K562 (cell line): ENCODE results near the gene PYDC1. TPM values are rescaled to one million over a fixed set of nuclear protein-coding genes. Genes with fewer than 3 reads are reported as not detected.
A peak's percentile ranks its signal among the peaks of the same experiment; 100 is the strongest.

ENCODE experiments used
- ATAC-seq: fragments of 200-7000 bp; cut with Tn5 transposase; 3 replicates; pipeline ENCODE4 v1.9.1; 2020; ENCODE audit warnings: moderate library complexity
- BruUV-seq: library from RNA; stranded (reverse); fragments of 400-500 nt; replicated peaks from 2 replicates; lab custom pipeline; 2021; lab: Mats Ljungman, UMichigan
- CTCF ChIA-PET: fragments of 300-600 bp; formaldehyde crosslinking; extraction: SDS; loops from one replicate; lab custom pipeline; 2021; ENCODE audit warnings: low intra/inter-chr PET ratio; lab: Yijun Ruan, JAX
- POLR2A ChIA-PET: fragments of 300-600, 350-650 bp; sonication (Branson Sonifier 250); formaldehyde crosslinking; extraction: SDS; loops from one replicate; lab custom pipeline; 2021; ENCODE audit warnings: antibody characterized with exemption, inconsistent platforms; lab: Yijun Ruan, JAX
- DNase-seq, 4 experiments: peaks; one replicate each; pipeline versions ENCODE4 v3.0.0 to v3.0.0-alpha.2; 2011 to 2018; ENCODE audit warnings: low spot score in 3 of 4, mixed read lengths in 3 of 4; ENCODE audit errors: extremely low read depth in 1 of 4
- FAIRE-seq: peaks from 2 replicates; lab custom pipeline; 2011; peaks lifted over from hg19 to GRCh38; lab: Jason Lieb, UNC
- H2AFZ ChIP-seq: 2 replicates; pipeline ENCODE4 v1.6.0; 2011; ENCODE audit warnings: low read depth, low read length, control low read depth, inconsistent platforms
- H3K27ac ChIP-seq: fragments of 200-600 bp; 3 replicates; pipeline ENCODE4 v1.8.0; 2011; ENCODE audit warnings: low read depth, mild to moderate bottlenecking, control low read depth, inconsistent platforms, low read length, moderate library complexity, mixed read lengths; ENCODE audit errors: extremely low read depth
- H3K27me3 ChIP-seq, 2 experiments: fragments of 300-600 bp in 1 of 2; 2 replicates in 1 of 2; 3 replicates in 1 of 2; pipeline versions ENCODE4 v1.6.0 to v1.8.0; 2011; ENCODE audit warnings: inconsistent platforms in 2 of 2, low read length in 2 of 2, mild to moderate bottlenecking in 1 of 2, mixed read lengths in 1 of 2, moderate library complexity in 1 of 2; ENCODE audit not compliant: control insufficient read depth in 2 of 2, insufficient read depth in 2 of 2
- H3K36me3 ChIP-seq: fragments of 300-600 bp; 3 replicates; pipeline ENCODE4 v1.8.0; 2011; ENCODE audit warnings: mild to moderate bottlenecking, low read length, inconsistent platforms; ENCODE audit not compliant: control insufficient read depth, insufficient read depth
- H3K4me1 ChIP-seq, 2 experiments: fragments of 200-600 bp in 1 of 2; replicated peaks in 1 of 2; 2 replicates in 1 of 2; 3 replicates in 1 of 2; pipeline versions ENCODE4 v1.5.1 to v1.8.0; 2011; ENCODE audit warnings: inconsistent platforms in 2 of 2, low read length in 2 of 2, mild to moderate bottlenecking in 1 of 2, mixed read lengths in 1 of 2, moderate library complexity in 1 of 2; ENCODE audit not compliant: control insufficient read depth in 2 of 2, insufficient read depth in 2 of 2
- H3K4me2 ChIP-seq: 2 replicates; pipeline ENCODE4 v1.6.1; 2011; ENCODE audit warnings: low read length, control low read depth, inconsistent platforms, mixed read lengths; ENCODE audit not compliant: insufficient read depth
- H3K4me3 ChIP-seq: fragments of 200-600 bp; sonication (generic), shearing (Covaris generic); 2 replicates; pipeline ENCODE4 v1.5.1; 2016; ENCODE audit warnings: control low read depth, inconsistent platforms
- H3K79me2 ChIP-seq: fragments of 200-600 bp; 3 replicates; pipeline ENCODE4 v1.8.0; 2011; ENCODE audit warnings: low read length, inconsistent platforms; ENCODE audit not compliant: control insufficient read depth, insufficient read depth
- H3K9ac ChIP-seq, 2 experiments: 2 replicates each; pipeline versions ENCODE4 v1.6.0 to v1.6.1; 2011; ENCODE audit warnings: low read depth in 2 of 2, low read length in 2 of 2, control low read depth in 1 of 2, inconsistent platforms in 1 of 2, mild to moderate bottlenecking in 1 of 2, mixed read lengths in 1 of 2; ENCODE audit not compliant: insufficient read depth in 1 of 2
- H3K9me1 ChIP-seq: one replicate; pipeline ENCODE4 v1.6.0; 2011; ENCODE audit warnings: inconsistent platforms, mild to moderate bottlenecking, low read length, moderate library complexity; ENCODE audit not compliant: control insufficient read depth, insufficient read depth
- H3K9me3 ChIP-seq: replicated peaks from 2 replicates; pipeline ENCODE4 v1.5.1; 2011; ENCODE audit warnings: low read depth, low read length, inconsistent platforms; ENCODE audit not compliant: control insufficient read depth, insufficient read depth
- H4K20me1 ChIP-seq: replicated peaks from 2 replicates; pipeline ENCODE4 v1.6.1; 2011; ENCODE audit warnings: low read length, inconsistent platforms, mixed read lengths; ENCODE audit not compliant: control insufficient read depth, insufficient read depth
- CBX3 ChIP-seq, 2 experiments: IDR thresholded peaks; 1 replicate in 1 of 2; 2 replicates in 1 of 2; pipeline ENCODE4 v1.6.1; 2012; ENCODE audit warnings: inconsistent platforms in 2 of 2, low read length in 2 of 2, borderline replicate concordance in 1 of 2, control low read depth in 1 of 2
- CEBPB ChIP-seq: fragments of 450-650 bp; IDR thresholded peaks from 2 replicates; pipeline ENCODE4 v1.6.1; 2016; ENCODE audit warnings: missing genetic modification characterization, missing compliant biosample characterization
- CHD2 ChIP-seq: IDR thresholded peaks from 2 replicates; pipeline ENCODE4 v1.6.1; 2011; ENCODE audit warnings: low read depth, low read length
- DIDO1 ChIP-seq: fragments of 450-650 bp; IDR thresholded peaks from 2 replicates; pipeline ENCODE4 v1.6.1; 2016; ENCODE audit warnings: low read depth, missing biosample characterization, missing genetic modification characterization
- HBP1 ChIP-seq: fragments of 450-650 bp; formaldehyde crosslinking; IDR thresholded peaks from 2 replicates; pipeline ENCODE4 v1.4.0; 2022; ENCODE audit warnings: missing genetic modification characterization
- ILK ChIP-seq: fragments of 450-650 bp; IDR thresholded peaks from 2 replicates; pipeline ENCODE4 v1.6.1; 2016; ENCODE audit warnings: missing genetic modification characterization, low read depth, mild to moderate bottlenecking, missing compliant biosample characterization, moderate library complexity, borderline replicate concordance
- LARP7 ChIP-seq: fragments of 450-650 bp; IDR thresholded peaks from 2 replicates; pipeline ENCODE4 v1.6.1; 2016
- MCM5 ChIP-seq: fragments of 450-650 bp; IDR thresholded peaks from 2 replicates; pipeline ENCODE4 v1.6.1; 2016; ENCODE audit warnings: low read depth
- MTA3 ChIP-seq: fragments of 450-650 bp; formaldehyde crosslinking; IDR thresholded peaks from 2 replicates; pipeline ENCODE4 v1.6.1; 2017; ENCODE audit warnings: mild to moderate bottlenecking, borderline replicate concordance
- NFE2 ChIP-seq: IDR thresholded peaks from 2 replicates; pipeline ENCODE4 v1.6.1; 2014; ENCODE audit warnings: antibody characterized with exemption, low read depth
- PHF8 ChIP-seq: fragments of 200-600 bp; sonication (generic); IDR thresholded peaks from 2 replicates; pipeline ENCODE4 v1.6.1; 2012; ENCODE audit warnings: mixed run types, mild to moderate bottlenecking, inconsistent platforms, low read length, moderate library complexity, borderline replicate concordance
- RAD21 ChIP-seq, 2 experiments: fragments of 250-450 bp in 1 of 2; fragments of 450-650 bp in 1 of 2; sonication (Bioruptor Pico) in 1 of 2; formaldehyde crosslinking in 1 of 2; IDR thresholded peaks in 1 of 2; conservative IDR thresholded peaks in 1 of 2; 2 replicates each; pipeline versions ENCODE4 v1.4.0 to v1.8.0; 2020 to 2022; ENCODE audit warnings: mild to moderate bottlenecking in 2 of 2, moderate library complexity in 1 of 2
- RBFOX2 ChIP-seq: fragments of 200-400 bp; formaldehyde crosslinking; IDR thresholded peaks from 2 replicates; pipeline ENCODE4 v1.6.1; 2017; ENCODE audit warnings: low read depth, mild to moderate bottlenecking, low read length, moderate library complexity
- RBM25 ChIP-seq: fragments of 200-400 bp; formaldehyde crosslinking; IDR thresholded peaks from 2 replicates; pipeline ENCODE4 v1.6.1; 2018; ENCODE audit warnings: low read length, low read depth, moderate library complexity; ENCODE audit not compliant: severe bottlenecking
- RHOXF2B ChIP-seq: fragments of 250-450 bp; sonication (Bioruptor Pico); conservative IDR thresholded peaks from 2 replicates; pipeline ENCODE4 v1.5.1; 2021
- SMC3 ChIP-seq: conservative IDR thresholded peaks from 2 replicates; pipeline ENCODE4 v1.6.1; 2011; ENCODE audit warnings: low read depth, low read length, improper control_type of control experiment; ENCODE audit not compliant: insufficient read depth
- TFAP4 ChIP-seq: sonication (generic); formaldehyde crosslinking; IDR thresholded peaks from 2 replicates; pipeline ENCODE4 v1.8.0; 2022; ENCODE audit warnings: missing genetic modification reagents, mild to moderate bottlenecking, moderate library complexity, borderline replicate concordance
- ZBTB17 ChIP-seq: fragments of 450-650 bp; formaldehyde crosslinking; IDR thresholded peaks from 2 replicates; pipeline ENCODE4 v1.4.0; 2020; ENCODE audit warnings: mild to moderate bottlenecking
- ZNF511 ChIP-seq: sonication (generic); formaldehyde crosslinking; IDR thresholded peaks from 2 replicates; pipeline ENCODE4 v1.8.0; 2022; ENCODE audit warnings: mild to moderate bottlenecking, missing genetic modification reagents
- WGBS: fragments of 100-300 bp; shearing (Covaris generic); methylation state at CpG from one replicate; pipeline ENCODE4 v1.1.6; 2016; ENCODE audit warnings: low coverage, mixed read lengths; ENCODE audit not compliant: insufficient coverage; ENCODE audit errors: missing lambda C conversion rate; 5-methylcytosine and 5-hydroxymethylcytosine counted together
- in situ Hi-C: fragments of 300-500 bp; cut with MboI; formaldehyde crosslinking; loops from 4 replicates; pipeline ENCODE4 v1.15.0; 2018; ENCODE audit warnings: inconsistent platforms, mixed read lengths
- intact Hi-C: fragments of 100-400 bp; cut with micrococcal nuclease; formaldehyde crosslinking; loops from 2 replicates; pipeline ENCODE4 v1.14.2; 2022
- polyA plus RNA-seq, 8 experiments: library from polyadenylated mRNA; depleted of rRNA in 4 of 8; stranded (reverse) in 5 of 8; unstranded in 3 of 8; fragments of >200 nt; fragmentation: Nextera tagmentation in 2 of 8; fragmentation: Illumina TruSeq in 1 of 8; extraction: Ambion mirVana in 2 of 8; extraction: Trizol in 1 of 8; gene quantifications; 2 replicates each; pipeline versions ENCODE4 v1.2.1 to v1.2.3, GENCODE V29; 2011 to 2014; ENCODE audit warnings: inconsistent platforms in 1 of 8, missing spikeins in 1 of 8
- total RNA-seq, 7 experiments: library from RNA; depleted of rRNA in 6 of 7; stranded (reverse); fragments of >200 nt in 6 of 7; fragmentation: Illumina TruSeq in 2 of 7; extraction: Trizol in 2 of 7; gene quantifications; 2 replicates each; pipeline versions ENCODE4 v1.2.1 to v1.2.3, GENCODE V29; 2011 to 2021; ENCODE audit warnings: low replicate concordance in 1 of 7

PYDC1 gene
- total and polyA plus RNA-seq, 9 of the 15 experiments (the other 6 are each of a cell fraction or from before 2014, with no cell fraction given) = not detected

- no peak overlapping the region for H3K27ac ChIP-seq
- H3K9ac ChIP-seq = peak overlapping the region; percentile 13 to 91; a peak in 3 of 4 replicates
- CTCF ChIA-PET = no interaction called here
- no peaks in the 10 kb centered on the region for H3K9me3 ChIP-seq
- peaks cover 15% of the 10 kb centered on the region for H4K20me1 ChIP-seq
- POLR2A ChIA-PET = interaction anchor here (0.6 to 6.2 kb wide), 14 partner anchors 8 to 199 kb away, joined by 3 to 33 read pairs (median 6); partner anchors contain the start of genes FUS, PYDC1 and TRIM72
- ATAC-seq (peak; percentile 52), DNase-seq (peak; percentile 37 to 68 (median 56)), FAIRE-seq (no peak)
- 20% methylated on average over 27 of the region's 35 CpGs for WGBS
- in situ Hi-C loops (loop anchor here (5.0 kb wide), 1 partner anchor 91 kb away; no protein-coding TSS in a partner anchor), intact Hi-C loops (loop anchor here (2.0 to 10.0 kb wide), 4 partner anchors 51 to 663 kb away; no protein-coding TSS in a partner anchor)
- H3K36me3 ChIP-seq = peaks cover 6% of the 10 kb centered on the region; the same call in 2 of the 3 replicates
- peaks cover 18 to 33% of the 10 kb centered on the region in 2 experiments for H3K4me1 ChIP-seq
- H3K4me2 ChIP-seq = peak overlapping the region; percentile 77
- H3K79me2 ChIP-seq = no peaks in the 10 kb centered on the region
- no peaks in the 10 kb centered on the region; a peak in 2 of 5 replicates for H3K27me3 ChIP-seq
- no peaks in the 10 kb centered on the region for H3K9me1 ChIP-seq
- TSS peak; percentile 73 for BruUV-seq
- H3K4me3 ChIP-seq = peak overlapping the region; percentile 45
- peak overlapping the region; percentile 84 for H2AFZ ChIP-seq
- TF ChIP-seq ZNF511 (peak; percentile 28; the same call in 1 of the 2 replicates), RAD21 (CRISPR knock-in tag; conservative IDR thresholded peaks at IDR 0.05 in 1 of 2, IDR thresholded peaks at IDR 0.05 in 1 of 2) (no peak), LARP7 (no peak), ILK (tag) (no peak), HBP1 (CRISPR knock-in tag) (peak; percentile 29; the same call in 1 of the 2 replicates), ZBTB17 (CRISPR knock-in tag) (peak; percentile 35; the same call in 1 of the 2 replicates), NFE2 (no peak), RBM25 (no peak), CEBPB (tag) (no peak), SMC3 (0 out of 2 replicates have a peak, but pooled peaks have one; percentile 9), DIDO1 (tag) (no peak), CHD2 (peak; percentile 92), RBFOX2 (peak; percentile 66), CBX3 (IDR thresholded peaks at IDR 0.05; ENCODE audit: borderline replicate concordance in 1 of 2, low read length in 2 of 2) (peak in 1 of 2 experiments; percentile 18; a peak in 1 of 3 replicates), PHF8 (0 out of 2 replicates have a peak, but pooled peaks have one; percentile 13), RHOXF2B (CRISPR knock-in tag) (no peak), MCM5 (no peak), MTA3 (0 out of 2 replicates have a peak, but pooled peaks have one; percentile 28), TFAP4 (peak; percentile 56)
These were observed 15.1 kb downstream of the PYDC1 start for GRCh38 chr16:31201582-31202413.
